GM21737 (cell line): ENCODE results near the gene DACT3.

Source experiments
- ATAC-seq: cut with Tn5 transposase; IDR thresholded peaks from one replicate; pipeline ENCODE4 v1.9.1; 2021; ENCODE audit warnings: mild to moderate bottlenecking, moderate library complexity; ENCODE audit not compliant: unreplicated experiment

Gene DACT3

DNA sequence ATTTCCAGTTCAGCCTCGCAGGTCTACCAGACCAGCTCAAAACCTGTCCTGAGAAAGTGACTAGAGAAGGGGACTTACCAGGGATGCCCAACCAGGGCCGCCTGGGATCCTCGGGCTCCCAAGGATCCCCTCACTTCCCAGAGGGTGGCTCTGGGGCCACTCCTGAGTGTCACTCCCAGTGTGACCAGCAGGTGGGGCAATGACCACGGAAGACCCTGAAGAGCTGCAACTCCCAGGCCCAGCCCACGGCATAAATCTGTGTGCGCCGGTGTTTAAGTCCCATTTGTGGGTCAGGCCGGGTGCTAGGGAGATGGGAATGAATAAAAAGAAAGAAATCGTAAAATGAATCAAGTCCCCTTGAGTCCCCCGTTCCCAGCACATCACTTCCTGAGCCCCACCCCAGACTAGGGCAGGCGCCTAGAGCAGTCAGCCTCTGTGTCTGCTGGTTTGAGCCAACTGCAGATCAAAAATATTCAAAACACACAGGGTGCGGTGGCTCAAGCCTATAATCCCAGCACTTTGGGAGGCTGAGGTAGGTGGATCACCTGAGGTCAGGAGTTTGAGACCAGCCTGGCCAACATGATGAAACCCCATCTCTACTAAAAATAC, 46.8 kb downstream of the DACT3 start:
- ATAC-seq, result no peak

DNA sequence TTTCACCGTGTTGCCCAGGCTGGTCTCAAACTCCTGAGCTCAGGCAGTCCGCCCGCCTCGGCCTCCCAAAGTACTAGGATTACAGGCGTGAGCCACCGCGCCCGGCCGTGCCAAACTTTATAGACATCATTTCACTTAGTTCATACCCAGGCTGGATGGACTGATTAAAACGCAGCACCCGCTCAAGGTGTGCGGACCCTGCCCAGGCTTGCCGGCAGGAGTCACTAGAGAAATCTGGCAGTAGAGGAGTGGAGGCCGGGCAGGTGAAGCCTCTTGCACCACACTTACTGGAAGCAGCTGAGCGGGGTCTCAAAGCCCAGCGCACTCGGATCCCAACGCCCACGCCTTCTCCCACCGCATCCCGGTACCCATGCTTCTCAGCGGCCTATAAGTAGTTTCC, 47.5 kb downstream of the DACT3 start:
- ATAC-seq, result no peak

DNA sequence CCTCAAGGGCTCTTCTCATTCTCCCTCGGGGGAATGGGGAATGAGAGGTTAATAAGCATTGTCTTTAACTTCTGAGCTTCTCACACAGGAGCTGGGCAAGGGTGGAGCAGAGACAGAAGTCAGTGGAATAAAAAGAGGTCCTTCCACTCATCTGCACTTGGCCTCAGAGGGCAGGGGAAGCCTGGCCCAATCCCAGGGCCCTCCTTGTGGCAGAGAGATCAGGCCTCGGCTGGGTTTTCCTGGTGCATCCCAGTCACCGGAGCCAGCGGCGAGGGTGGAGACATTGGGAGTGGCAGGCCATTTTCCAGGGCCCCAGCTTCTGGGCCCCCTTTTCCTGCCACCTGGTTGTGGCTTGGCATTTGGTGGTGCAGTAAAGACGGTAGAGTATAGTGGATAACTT, 49.2 kb downstream of the DACT3 start:
- ATAC-seq, result no peak

DNA sequence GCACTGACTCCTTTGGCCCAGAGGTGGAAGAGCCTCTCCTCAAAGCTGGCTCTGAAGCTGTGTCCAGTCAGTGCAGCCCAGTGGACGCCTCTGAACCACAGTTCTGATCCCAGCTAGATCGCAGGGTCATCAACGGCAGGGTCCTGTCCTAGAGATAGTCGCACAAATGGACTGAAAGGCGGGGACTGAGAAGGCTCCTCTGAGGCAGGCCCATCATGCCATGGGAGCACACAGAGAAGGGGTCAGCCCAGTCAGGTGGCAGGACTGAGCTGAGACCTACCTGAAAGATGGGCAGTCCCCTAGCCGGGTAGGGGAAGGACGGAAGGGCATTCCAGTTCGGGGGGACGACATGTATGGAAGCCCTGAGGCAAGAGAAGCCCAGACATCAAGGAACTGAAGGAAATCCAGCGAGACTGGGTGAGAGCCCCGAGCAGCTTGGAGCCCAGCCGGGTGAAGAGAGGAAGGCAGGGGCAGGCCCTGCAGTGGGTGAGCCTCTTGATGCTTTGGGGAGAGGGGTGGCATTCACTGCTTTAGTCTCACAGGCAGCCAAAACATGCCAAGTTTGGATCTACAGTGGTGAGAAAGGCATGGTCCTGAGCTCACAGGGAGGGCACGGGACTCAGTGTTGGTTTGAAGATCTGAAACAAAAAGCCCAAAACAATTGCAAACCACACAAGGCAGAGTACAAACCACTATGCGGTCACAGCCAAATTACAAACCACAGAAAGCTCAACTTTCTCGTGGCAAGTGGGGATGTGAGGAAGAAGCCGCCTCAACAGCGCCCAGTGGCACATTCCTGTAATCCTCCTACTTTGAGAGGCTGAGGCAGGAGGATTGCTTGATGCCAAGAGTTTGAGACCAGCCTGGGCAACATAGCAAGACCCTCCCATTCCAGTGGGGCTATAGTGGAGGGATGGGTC, 49.9 kb downstream of the DACT3 start:
- no peak for ATAC-seq

DNA sequence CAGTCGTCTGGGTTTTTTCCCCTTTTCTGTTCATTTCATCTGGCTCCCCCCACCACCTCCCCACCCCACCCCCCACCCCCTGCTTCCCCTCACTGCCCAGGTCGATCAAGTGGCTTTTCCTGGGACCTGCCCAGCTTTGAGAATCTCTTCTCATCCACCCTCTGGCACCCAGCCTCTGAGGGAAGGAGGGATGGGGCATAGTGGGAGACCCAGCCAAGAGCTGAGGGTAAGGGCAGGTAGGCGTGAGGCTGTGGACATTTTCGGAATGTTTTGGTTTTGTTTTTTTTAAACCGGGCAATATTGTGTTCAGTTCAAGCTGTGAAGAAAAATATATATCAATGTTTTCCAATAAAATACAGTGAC, 50.6 kb downstream of the DACT3 start:
- no peak for ATAC-seq

DNA sequence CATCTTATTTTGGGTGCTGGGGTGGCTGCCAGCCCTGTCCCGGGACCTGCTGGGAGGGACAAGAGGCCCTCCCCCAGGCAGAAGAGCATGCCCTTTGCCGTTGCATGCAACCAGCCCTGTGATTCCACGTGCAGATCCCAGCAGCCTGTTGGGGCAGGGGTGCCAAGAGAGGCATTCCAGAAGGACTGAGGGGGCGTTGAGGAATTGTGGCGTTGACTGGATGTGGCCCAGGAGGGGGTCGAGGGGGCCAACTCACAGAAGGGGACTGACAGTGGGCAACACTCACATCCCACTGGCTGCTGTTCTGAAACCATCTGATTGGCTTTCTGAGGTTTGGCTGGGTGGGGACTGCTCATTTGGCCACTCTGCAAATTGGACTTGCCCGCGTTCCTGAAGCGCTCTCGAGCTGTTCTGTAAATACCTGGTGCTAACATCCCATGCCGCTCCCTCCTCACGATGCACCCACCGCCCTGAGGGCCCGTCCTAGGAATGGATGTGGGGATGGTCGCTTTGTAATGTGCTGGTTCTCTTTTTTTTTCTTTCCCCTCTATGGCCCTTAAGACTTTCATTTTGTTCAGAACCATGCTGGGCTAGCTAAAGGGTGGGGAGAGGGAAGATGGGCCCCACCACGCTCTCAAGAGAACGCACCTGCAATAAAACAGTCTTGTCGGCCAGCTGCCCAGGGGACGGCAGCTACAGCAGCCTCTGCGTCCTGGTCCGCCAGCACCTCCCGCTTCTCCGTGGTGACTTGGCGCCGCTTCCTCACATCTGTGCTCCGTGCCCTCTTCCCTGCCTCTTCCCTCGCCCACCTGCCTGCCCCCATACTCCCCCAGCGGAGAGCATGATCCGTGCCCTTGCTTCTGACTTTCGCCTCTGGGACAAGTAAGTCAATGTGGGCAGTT, 51.2 kb downstream of the DACT3 start:
- no peak for ATAC-seq

DNA sequence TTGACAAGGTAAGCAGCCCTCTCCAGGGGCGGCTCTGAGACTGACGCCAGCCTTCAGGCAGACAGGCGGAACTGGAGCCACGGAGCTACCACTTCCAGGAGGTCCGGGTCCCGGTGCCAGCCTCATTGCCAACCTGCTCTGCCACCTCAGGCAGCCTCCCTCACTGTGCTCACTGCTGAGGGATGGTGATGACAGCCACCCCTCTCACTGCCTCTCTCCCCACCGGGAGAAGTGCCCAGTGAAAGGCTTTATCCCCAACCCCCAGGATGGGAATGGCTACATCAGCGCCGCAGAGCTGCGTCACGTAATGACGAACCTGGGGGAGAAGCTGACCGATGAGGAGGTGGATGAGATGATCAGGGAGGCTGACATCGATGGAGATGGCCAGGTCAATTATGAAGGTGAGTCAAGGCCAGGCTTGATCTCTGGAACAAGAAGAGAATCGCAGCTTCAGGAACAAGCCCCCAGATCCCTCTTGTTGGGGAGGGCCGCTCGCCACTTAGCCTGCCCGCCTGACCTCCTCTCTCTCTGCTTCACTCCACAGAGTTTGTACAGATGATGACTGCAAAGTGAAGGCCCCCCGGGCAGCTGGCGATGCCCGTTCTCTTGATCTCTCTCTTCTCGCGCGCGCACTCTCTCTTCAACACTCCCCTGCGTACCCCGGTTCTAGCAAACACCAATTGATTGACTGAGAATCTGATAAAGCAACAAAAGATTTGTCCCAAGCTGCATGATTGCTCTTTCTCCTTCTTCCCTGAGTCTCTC, 52.2 kb downstream of the DACT3 start:
- no peak for ATAC-seq

DNA sequence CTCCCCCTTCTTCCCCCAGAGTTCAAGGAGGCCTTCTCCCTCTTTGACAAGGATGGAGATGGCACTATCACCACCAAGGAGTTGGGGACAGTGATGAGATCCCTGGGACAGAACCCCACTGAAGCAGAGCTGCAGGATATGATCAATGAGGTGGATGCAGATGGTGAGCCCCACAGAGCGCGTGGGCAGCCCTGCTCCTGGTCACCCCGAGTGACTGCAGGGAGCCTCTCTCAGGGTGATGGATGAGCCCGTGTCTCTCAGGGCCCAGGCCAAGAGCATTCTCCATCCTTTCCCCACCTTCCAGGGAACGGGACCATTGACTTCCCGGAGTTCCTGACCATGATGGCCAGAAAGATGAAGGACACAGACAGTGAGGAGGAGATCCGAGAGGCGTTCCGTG, 52.8 kb downstream of the DACT3 start:
- no peak for ATAC-seq

DNA sequence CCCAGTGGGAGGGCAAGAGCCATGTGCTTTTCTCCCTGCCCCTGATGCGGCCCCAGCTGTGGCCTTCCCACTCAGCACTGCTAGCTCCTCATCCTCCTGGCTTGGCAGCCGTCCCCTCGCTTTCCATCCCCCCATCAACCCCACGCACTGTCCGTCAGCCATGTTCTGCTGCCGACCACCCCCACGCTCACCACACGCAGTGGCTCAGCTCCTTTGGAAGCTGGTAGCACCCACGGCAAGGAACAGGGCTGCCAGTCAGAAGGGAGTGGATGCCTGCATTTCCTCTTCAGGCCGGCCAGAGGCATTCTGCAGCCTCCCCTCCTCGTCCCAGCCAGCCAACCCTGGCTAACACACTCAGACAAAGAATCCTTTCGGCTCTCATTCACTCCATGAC, 53.5 kb downstream of the DACT3 start:
- no peak for ATAC-seq

DNA sequence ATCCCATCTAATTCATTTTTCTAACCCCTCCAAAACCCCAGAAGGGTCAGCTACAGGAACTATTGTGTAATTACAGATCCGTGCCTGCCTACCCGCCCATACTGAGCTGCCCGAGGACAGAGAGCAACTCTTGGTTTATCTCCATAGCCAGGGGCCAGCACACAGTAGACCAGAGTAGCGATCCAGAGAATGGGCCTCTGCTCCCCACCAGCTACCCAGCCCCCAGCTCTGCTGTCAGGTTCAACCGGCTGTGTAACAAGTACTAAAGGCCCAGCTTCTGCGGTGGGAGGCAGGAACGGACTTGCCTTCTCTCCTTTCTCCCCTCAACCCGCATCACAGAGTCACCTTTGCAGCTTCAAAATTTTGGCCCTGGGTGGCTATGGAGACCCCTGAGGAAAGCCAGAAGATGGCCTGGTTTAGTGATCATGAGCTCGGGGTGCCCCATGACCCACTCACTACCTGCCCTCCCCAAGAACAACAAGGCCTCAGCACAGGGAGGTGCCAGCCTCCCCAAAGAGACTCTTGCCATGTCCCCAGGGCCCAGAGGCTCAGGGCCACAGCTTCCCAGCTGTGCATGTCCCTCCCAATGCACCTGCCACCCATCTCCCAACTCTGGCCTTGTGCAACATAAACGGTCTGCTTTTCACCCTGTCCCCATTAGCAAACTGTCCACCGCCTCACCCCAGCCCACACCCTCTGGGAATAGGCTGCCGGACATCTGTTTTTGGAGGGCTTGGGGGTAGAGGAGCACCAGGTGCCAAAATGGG, 54.1 kb downstream of the DACT3 start:
- no peak for ATAC-seq

DNA sequence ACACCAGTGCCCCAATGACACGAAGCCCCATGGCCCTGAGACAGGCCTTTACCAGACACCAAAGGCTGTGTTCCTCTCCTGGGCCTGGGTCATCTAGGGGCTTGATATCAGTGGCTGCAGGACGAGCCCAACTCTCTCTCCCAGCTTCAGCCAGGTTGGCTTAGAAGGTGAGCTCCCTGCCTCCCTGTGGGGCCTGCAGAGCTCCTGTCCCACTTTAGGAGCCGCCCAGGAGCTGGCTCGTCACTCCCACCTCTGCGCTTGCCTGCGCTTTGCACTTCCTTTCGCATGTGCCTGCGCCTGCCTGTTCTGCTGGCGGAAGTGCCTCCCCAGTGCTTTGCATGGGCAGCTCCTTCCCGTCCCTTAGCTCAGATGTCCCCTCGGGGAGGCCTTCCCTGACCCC, 55.0 kb downstream of the DACT3 start:
- no peak for ATAC-seq

DNA sequence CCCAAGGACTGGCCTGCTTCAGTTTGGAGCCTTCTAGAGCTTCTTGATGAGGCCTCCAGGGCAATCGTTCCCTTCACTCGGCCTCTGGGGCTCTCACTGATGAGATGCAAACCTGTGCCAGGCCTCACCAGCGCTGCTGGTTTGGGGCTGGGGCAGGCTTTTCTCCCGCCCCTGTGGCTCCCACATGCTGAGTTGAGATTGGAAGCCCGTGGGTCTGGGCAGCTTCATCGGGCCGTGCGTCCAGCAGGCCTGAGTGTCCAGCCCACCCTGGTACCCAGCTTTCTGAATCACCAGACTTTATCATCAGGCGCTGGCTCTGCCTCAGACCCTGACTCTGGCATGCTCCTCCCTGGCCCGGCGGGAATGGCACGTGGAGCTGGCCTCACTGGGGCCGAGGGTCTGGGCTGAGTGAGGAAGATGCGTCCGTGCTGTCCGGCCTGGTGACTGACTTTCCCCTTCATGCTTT, 55.6 kb downstream of the DACT3 start:
- no peak for ATAC-seq

DNA sequence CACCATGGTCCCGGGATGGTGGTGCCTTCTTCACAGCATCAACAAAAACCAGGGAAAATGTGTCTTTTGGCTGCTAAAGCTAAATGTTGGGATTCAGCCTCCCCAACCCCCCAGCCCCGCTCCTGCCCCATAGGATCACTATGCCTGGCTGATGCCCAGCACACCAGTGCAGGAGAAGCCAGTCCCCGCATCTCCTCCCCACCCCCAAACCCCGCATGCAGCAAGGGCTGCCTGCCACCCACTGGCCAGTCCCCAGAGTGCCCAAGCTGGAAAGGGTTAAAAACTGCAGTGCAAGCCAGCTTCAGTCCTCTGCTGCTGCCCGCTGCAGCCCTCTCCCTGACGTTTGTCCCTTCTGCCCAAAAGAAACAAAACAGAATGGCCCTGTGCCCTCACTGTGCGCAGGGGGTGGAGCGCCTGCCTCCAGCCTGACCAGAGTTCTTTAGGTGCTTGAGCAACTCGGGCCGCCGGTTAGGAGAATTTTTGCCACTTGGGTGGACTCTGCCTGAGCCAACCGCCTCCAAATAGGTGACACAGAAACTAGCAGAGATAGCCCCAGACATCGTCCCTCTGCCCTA, 56.1 kb downstream of the DACT3 start:
- no peak for ATAC-seq

DNA sequence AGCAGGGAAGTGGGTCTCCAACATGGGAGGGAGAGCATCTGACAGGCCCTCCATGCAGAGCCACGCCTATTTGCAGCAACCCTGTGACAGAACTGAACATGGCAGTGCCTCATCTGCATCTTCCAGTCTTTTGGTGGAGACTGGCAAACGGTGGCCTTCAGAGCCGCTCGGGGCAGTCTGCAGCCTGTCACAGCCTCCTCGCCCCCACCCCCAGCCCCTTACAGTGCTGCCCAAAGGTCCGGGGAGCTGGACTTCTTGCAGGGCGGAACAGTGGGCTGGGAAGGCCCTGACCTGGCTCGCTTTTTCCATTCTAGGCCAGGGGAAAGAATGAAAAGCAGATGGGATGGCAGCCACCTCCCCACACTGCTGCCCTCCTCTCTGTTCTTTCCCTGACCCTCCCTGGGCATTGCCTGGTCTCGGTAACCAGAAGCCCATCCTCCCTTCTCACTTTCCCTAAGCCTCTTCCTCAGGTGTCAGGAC, 57.2 kb downstream of the DACT3 start:
- ATAC-seq, result no peak

DNA sequence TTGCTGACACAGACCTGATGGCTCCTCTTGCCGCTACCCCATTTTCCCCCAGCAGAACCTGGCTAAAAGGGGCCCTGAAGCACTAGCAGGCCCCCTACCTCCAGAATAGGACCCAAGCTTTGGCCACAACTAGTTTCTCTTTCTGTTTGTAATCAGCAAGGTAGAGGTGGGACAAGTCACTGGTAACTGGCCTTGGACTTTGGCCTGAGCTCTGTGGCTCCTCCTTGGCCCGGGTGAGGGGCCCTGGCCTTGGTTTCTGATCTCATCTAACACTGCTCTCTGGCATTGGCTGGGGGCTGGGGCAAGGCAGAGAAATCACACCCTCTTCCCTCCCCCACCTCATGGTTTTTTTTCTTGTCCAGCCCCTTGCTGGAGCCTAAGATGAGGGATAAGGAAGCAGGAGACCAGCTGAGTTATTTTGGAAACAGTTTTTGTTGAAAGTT, 57.8 kb downstream of the DACT3 start:
- ATAC-seq, result no peak

DNA sequence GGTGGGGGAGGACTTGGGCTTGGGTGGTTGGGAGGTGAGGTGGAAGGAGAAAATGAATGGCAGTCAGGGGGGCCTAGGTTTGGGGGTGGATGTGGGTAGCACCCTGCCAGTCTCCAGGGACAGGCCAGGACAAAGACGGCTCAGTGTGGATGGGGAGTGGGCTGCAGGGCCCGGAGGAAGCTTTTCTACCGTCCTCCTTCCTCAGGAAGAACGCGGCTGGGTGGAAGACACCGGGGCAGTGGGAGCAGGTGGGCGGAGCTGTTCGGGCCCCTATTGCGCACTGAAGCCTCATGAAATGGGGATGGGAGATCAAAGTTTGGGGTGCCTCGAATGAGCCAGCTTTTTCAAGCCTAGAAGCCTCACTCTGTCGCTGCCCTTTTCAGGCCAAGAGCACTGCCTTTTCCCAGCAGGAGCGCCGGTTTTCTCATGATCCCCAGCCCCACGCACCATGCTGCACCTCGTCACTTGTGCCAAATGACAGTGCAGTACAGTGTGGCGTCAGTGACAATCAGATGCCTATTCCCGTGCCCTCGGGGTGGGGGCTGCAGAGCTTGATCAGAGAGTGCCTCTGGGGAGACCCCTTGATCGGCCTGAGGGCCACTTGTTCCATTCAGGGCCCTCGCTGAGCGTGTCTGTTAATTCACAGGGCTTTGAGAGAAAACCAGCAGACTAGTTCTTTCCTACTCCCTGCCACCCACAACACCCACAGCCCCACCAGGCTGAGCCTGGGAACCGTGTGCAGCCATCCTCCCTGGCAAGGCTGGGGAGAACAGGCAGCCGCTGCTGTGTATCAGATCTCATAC, 58.4 kb downstream of the DACT3 start:
- ATAC-seq, result no peak

DNA sequence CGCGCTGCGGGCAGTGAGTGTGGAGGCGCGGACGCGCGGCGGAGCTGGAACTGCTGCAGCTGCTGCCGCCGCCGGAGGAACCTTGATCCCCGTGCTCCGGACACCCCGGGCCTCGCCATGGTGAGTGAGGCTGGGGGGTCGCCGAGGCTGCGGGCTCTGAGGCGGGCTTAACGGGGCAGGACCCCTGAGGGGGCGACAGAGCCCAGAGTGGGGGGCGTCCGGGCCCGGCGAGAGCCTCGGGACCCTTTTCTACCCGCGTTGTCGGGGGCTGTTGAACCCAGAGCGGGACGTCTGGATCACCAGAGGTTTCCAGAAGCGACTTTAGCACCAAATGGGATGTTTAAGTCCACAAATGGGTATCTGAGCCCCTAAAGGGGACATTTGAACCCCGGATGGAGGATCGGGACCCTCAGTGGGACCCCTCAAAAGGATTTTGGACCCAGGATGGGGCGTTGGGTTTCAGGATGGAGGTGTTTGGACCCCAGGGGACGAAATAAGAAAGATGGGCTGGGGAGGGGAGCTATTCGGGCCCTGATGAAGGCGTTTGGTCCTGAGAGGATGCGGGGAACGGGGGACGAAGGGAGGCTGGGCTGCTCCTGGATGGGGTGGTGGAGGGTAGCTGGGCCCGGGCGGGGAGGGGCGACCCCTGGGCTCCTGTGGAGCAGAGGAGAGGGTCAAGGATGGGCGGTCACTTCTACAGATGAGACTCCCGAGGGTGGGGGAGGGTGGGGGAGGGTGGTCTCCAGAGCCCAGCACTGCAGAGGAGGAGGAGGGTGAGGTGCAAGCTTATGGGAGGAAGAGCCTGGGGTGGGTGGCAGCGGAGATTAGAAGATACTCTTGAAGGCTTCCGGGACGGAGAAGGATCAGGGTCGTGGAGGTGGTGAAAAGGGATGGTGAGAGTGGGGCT, 59.4 kb downstream of the DACT3 start, which contains the start of gene CALM3:
TSS of gene CALM3 (plus strand) at position 13 of the 907 bp plus-strand sequence. CDS start at position 118, 105 bp downstream.
- no peak for ATAC-seq
